IPS-20b (cell line): Measurements from ENCODE around the gene MYCBP2.

Experiments used
- H3K27ac ChIP-seq: one replicate; pipeline ENCODE4 v1.5.1; 2013; ENCODE audit warnings: low read length
- H3K27me3 ChIP-seq: 2 replicates; pipeline ENCODE4 v1.6.1; 2013; ENCODE audit warnings: mild to moderate bottlenecking, low read length, inconsistent platforms; ENCODE audit not compliant: insufficient read depth
- H3K36me3 ChIP-seq: 2 replicates; pipeline ENCODE4 v1.6.1; 2013; ENCODE audit warnings: low read depth, mild to moderate bottlenecking, inconsistent platforms, low read length, moderate library complexity; ENCODE audit not compliant: insufficient read depth
- H3K4me1 ChIP-seq: 2 replicates; pipeline ENCODE4 v1.6.1; 2013; ENCODE audit warnings: mild to moderate bottlenecking, control low read depth, inconsistent platforms, low read length, moderate library complexity; ENCODE audit not compliant: insufficient read depth
- H3K4me3 ChIP-seq: 2 replicates; pipeline ENCODE4 v1.5.1; 2013; ENCODE audit warnings: mild to moderate bottlenecking, low read length, inconsistent platforms
- H3K9ac ChIP-seq: 2 replicates; pipeline ENCODE4 v1.6.1; 2013; ENCODE audit warnings: low read depth, mild to moderate bottlenecking, inconsistent platforms, low read length, moderate library complexity
- H3K9me3 ChIP-seq: 2 replicates; pipeline ENCODE4 v1.6.1; 2013; ENCODE audit warnings: mild to moderate bottlenecking, low read depth, low read length, inconsistent platforms; ENCODE audit not compliant: insufficient read depth

The MYCBP2 gene

DNA sequence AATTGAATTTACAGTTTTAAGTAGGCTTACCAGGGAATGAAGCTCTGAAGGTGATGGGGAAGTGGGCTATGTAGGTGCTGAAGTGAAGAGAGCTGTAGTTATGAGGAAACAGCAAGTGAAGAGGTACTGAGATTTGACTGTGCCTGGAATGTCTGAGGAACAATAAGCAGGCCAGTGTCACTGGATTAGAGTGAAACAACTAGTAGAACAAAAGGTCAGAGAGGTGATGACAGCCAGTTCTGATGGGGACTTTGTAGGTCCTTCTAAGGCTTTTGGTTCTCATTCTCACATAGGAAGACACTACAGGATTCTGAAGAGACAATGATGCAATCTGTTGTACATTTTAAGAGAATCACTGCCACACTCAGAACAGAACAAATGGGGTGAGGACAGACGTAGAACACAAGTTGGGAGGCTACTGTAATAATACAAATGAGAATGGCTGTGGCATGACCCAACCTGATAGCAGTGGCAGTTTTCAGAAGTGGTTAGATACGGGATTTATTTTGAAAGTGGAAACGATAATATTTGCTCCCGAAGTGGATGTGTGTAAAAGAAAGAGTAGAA is 130.8 kb downstream of the MYCBP2 start:
- no peaks in the 10 kb centered on the region for H3K4me1 ChIP-seq
- H3K36me3 ChIP-seq = peaks cover 28% of the 10 kb centered on the region; the same call in 1 of the 2 replicates

DNA sequence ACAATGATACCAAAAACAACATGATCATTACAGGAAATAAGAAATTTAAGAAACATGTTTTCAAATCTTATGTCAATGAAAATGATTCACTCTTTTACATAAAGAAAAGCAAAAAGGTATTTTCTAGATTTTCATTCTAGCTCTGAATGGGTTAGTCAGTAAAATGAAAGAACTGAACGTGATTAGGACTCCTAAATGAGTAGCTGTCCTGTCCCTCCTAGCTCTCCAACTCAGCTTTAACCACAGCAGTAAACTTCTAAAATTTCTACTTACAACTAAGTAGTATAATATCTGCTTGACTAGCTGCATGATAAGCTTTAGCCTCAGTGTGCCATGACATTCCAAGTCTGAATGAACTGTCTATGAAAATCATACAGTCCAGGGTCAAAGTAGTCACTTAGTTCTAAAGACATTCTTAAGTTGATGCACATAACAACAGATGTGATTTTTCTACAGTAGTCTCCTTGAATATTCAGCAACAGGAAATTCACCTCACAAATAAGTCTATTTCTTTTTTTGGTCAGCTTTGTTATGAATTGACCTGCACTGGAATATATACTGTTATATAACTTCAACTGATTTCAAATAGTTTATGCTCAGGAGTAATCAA is 136.4 kb downstream of the MYCBP2 start:
- Histone ChIP-seq H3K27ac (no peak overlapping the region), H3K36me3 (peaks cover 31% of the 10 kb centered on the region), H3K4me1 (no peaks in the 10 kb centered on the region), H3K9me3 (no peaks in the 10 kb centered on the region), H3K4me3 (no peak overlapping the region), H3K9ac (no peak overlapping the region), H3K27me3 (no peaks in the 10 kb centered on the region)

More for the DNA sequence above, 130.8 kb downstream of the MYCBP2 start:
- Histone ChIP-seq H3K27me3 (no peaks in the 10 kb centered on the region), H3K9ac (no peak overlapping the region), H3K27ac (no peak overlapping the region), H3K9me3 (peaks cover 8% of the 10 kb centered on the region), H3K4me3 (no peak overlapping the region)

DNA sequence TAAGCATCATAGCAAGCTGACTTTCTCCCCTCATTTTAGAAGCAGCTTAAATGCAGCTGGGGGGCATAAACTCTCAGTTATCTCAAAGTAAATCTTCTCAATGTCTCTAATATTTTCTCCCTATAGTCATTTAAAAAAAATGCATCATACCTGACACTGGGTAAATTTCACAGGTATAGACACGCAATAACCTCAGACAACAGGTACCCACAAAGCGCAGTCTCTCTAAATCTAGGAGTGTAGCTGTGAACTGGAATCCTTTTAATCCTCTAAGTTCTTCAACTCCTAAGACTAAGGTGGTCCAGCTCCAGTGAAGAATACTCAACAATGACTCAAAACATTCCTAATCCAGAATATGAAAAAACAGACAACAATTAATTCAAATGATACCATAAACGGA is 141.2 kb downstream of the MYCBP2 start:
- no peak overlapping the region for H3K27ac ChIP-seq
- no peaks in the 10 kb centered on the region for H3K9me3 ChIP-seq
- no peak overlapping the region for H3K9ac ChIP-seq
- no peaks in the 10 kb centered on the region for H3K4me1 ChIP-seq
- H3K27me3 ChIP-seq = no peaks in the 10 kb centered on the region
- H3K4me3 ChIP-seq = no peak overlapping the region
- peaks cover 42% of the 10 kb centered on the region for H3K36me3 ChIP-seq

DNA sequence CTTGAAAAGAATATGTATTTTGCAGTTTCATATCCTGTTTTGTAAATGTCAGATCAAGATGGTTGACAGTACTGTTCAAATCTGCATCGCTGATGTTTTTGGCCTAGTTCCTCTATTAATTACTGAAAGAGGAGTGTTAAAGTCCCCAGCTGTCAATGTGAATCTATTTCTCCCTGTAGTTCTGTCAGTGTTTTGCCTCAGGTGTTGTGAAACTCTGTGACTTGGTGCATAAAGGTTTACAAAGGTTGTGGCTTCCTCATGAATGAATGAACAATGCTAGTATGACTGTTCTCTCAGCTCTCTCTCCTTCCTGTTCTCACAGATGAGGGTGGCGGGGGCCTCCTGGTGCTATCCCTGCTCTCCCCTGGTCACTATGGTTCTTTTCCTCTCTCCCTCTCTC is 142.4 kb downstream of the MYCBP2 start:
- Histone ChIP-seq H3K36me3 (peaks cover 54% of the 10 kb centered on the region), H3K9ac (no peak overlapping the region), H3K9me3 (no peaks in the 10 kb centered on the region; the same call in 1 of the 2 replicates), H3K4me3 (no peak overlapping the region), H3K27ac (no peak overlapping the region), H3K4me1 (no peaks in the 10 kb centered on the region), H3K27me3 (no peaks in the 10 kb centered on the region)

DNA sequence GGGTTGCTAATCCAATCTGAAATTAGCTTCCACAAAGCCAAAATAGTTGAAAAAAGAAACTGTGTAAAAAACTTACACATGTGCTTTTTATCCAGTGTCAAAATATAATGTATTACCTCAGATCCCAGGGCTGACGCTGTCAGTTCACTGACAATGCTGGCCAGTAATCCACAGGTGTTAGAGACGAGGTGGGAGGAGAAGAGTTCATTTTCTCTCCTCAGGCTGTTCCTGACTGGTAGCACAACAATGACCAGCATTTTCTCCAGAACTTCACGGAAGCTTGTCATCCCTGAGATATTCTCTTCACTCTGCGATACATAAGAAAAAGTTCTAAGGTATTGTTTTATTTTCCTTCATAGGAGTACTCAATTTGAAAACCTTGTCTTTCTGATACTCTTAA is 146.9 kb downstream of the MYCBP2 start:
- Histone ChIP-seq H3K4me1 (no peaks in the 10 kb centered on the region), H3K9me3 (no peaks in the 10 kb centered on the region; the same call in 1 of the 2 replicates), H3K27me3 (no peaks in the 10 kb centered on the region), H3K4me3 (no peak overlapping the region), H3K9ac (no peak overlapping the region), H3K27ac (no peak overlapping the region), H3K36me3 (peaks cover 63% of the 10 kb centered on the region)

DNA sequence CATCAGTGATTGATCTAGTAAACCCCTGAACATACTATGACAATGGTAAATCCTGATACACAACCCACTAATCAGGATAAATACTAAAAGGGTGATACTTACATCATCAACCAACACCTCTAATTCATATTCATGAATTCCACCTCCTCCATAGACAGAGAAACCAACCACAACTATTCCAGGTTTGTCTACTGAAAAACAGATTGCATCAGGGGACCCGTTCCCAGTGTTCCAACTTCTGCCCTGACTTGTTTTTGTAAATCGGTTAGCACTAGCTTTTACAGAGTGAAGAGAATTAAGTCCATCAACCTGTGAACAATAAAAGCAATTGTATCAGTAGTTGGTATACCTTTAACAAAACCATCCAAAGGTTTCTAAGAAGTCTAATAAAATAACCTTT is 149.2 kb downstream of the MYCBP2 start:
- H3K27me3 ChIP-seq = no peaks in the 10 kb centered on the region
- peaks cover 70% of the 10 kb centered on the region for H3K36me3 ChIP-seq
- no peak overlapping the region for H3K27ac ChIP-seq
- no peak overlapping the region for H3K9ac ChIP-seq
- H3K4me3 ChIP-seq = no peak overlapping the region
- H3K4me1 ChIP-seq = no peaks in the 10 kb centered on the region
- H3K9me3 ChIP-seq = no peaks in the 10 kb centered on the region; the same call in 1 of the 2 replicates

DNA sequence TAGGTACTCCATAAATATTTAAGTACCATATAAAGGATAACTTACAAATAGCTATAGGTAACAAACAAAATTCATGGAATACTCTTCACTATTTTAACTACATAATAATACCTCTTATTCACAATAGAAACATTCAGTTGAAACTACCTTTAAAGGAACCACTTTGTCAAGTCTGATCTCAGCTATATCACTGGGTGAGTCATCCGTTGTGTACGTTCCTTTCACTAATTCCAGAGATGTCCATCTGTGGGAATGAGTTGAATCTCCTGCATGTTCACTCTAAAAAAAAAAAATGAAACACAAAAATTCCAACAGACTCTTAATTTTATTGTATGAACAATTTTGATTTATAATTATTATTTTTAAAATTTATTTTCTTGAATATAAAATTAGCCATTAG is 150.5 kb downstream of the MYCBP2 start:
- Histone ChIP-seq H3K36me3 (peaks cover 68% of the 10 kb centered on the region), H3K27me3 (no peaks in the 10 kb centered on the region), H3K4me1 (no peaks in the 10 kb centered on the region), H3K9ac (no peak overlapping the region), H3K27ac (no peak overlapping the region), H3K4me3 (no peak overlapping the region), H3K9me3 (no peaks in the 10 kb centered on the region; the same call in 1 of the 2 replicates)

DNA sequence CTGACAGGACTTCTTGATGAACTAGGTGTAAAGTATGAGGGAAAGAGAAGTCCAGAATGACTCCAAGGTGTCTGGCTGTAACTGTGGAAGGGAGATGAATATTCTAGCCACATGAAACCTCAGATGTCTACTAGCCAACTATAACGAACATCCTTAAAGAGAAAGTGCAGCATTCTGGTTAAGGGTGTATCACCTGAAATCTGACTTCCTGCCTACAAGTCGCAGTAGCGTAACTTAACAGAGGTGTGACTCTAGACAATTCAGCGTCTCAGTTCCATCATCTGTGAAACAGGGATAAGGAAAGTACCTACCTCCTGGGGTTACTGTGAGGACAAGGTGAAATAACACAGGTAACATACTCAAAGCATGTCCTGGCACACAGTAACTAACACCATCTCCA is 154.2 kb downstream of the MYCBP2 start:
- no peak overlapping the region for H3K4me3 ChIP-seq
- no peak overlapping the region for H3K27ac ChIP-seq
- no peak overlapping the region for H3K9ac ChIP-seq
- no peaks in the 10 kb centered on the region for H3K27me3 ChIP-seq
- no peaks in the 10 kb centered on the region for H3K9me3 ChIP-seq
- peaks cover 47% of the 10 kb centered on the region for H3K36me3 ChIP-seq
- no peaks in the 10 kb centered on the region for H3K4me1 ChIP-seq

DNA sequence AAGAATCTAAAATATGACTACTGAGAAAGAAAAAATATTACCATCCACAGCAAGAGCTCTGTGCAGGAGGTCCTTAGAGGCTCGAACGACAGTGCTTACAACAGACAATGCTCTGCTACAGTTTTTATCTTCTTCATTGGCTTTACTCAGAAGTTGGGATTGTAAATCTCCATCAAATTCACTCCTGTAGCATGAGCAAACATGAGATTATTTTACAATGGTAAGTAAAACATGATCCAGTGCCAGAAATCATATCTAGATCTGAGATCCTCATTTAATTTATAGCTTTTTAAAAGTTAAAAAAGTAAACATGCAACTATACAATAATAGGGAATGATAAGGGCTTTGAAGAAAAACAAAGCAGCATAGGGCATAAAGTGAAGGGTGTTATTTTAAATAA is 155.4 kb downstream of the MYCBP2 start:
- no peaks in the 10 kb centered on the region for H3K27me3 ChIP-seq
- no peaks in the 10 kb centered on the region for H3K4me1 ChIP-seq
- H3K27ac ChIP-seq = no peak overlapping the region
- no peak overlapping the region for H3K9ac ChIP-seq
- no peak overlapping the region for H3K4me3 ChIP-seq
- peaks cover 45% of the 10 kb centered on the region for H3K36me3 ChIP-seq
- H3K9me3 ChIP-seq = no peaks in the 10 kb centered on the region

DNA sequence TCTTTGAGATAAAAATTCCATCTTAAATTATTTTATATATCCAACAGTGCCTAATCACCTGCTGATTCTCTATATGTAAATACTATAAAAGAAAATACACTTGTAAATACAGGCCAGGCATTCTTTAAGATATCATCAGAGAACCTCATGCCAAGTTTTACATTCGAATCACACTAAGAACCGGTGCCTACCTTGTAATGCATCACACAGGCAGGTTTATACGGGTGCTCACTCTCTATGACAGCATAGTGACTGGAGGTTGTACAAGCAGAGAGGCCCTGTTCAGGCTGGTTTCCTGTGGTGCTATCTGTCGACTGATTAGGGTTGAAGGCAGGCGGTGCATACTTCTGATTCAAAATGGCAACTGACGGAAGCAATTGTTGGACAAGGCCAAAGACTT is 158.7 kb downstream of the MYCBP2 start:
- Histone ChIP-seq H3K36me3 (peaks cover 53% of the 10 kb centered on the region), H3K9ac (no peak overlapping the region), H3K27me3 (no peaks in the 10 kb centered on the region), H3K4me3 (no peak overlapping the region), H3K4me1 (no peaks in the 10 kb centered on the region), H3K9me3 (no peaks in the 10 kb centered on the region), H3K27ac (no peak overlapping the region)

DNA sequence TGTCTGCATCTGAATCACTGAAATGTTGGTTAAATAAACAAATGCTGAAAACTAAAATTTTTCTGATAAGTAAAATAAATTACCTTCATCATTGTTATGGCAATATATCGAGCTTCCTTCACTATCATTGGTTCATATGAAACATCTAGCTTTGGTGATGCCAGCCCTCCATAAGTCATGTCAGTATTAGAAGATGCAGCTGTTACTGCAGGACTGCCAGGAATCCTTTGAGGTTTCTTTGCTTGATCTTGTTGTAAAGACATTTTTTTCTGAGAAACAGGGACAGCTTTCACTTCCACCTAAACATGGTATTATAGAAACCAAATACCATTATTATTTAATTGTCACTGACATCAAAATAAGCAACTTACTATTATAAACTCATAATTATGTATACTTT is 176.2 kb downstream of the MYCBP2 start:
- Histone ChIP-seq H3K27ac (no peak overlapping the region), H3K36me3 (peaks cover 11% of the 10 kb centered on the region; the same call in 1 of the 2 replicates), H3K9me3 (no peaks in the 10 kb centered on the region), H3K9ac (no peak overlapping the region), H3K4me1 (no peaks in the 10 kb centered on the region), H3K27me3 (no peaks in the 10 kb centered on the region), H3K4me3 (no peak overlapping the region)

DNA sequence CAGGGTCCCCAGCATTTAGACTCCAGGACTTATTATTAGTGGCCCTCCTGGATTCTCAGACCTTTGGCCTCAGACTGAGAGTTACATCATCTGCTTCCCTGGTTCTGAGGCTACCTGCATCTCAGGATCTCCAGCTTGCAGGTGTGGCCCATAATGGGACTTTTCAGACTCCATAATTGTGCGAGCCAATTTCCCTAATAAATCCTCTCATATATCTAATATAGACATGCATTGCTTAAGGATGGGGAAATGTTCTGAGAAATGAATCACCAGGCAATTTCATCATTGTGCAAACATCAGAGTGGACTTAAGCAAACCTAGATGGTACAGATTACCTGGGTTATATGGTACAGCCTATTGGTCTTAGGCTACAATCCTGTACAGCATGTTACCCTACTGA is 183.5 kb downstream of the MYCBP2 start:
- H3K4me1 ChIP-seq = no peaks in the 10 kb centered on the region
- H3K9ac ChIP-seq = no peak overlapping the region
- H3K27me3 ChIP-seq = no peaks in the 10 kb centered on the region
- peaks cover 43% of the 10 kb centered on the region for H3K36me3 ChIP-seq
- H3K9me3 ChIP-seq = no peaks in the 10 kb centered on the region
- no peak overlapping the region for H3K27ac ChIP-seq
- H3K4me3 ChIP-seq = no peak overlapping the region
